Muscle of back (tissue), 11 donors: ENCODE results near the gene GGACT. TPM values are rescaled to one million over a fixed set of nuclear protein-coding genes. Genes with fewer than 3 reads are reported as not detected.

Experiments
- DNase-seq, 3 donors: peaks; one replicate each; pipeline versions ENCODE4 v3.0.0 to v3.0.0-alpha.2; 2013
- polyA plus RNA-seq, 10 donors: library from polyadenylated mRNA; unstranded; fragments of 120-200 nt; gene quantifications; one replicate each; pipeline ENCODE4 v1.2.1, GENCODE V29; 2013; ENCODE audit not compliant: insufficient read length in 10 of 10

GGACT gene
- polyA plus RNA-seq, 10 donors: 1.9 to 3.6 (median 2.5) TPM

GRCh38 chr13:100514788-100515409 lies 73.7 kb downstream of the GGACT start:
- peak; percentile 65 to 80 (median 76) for DNase-seq

- peak in 1 of 3 donors; percentile 19 for DNase-seq
Observed at GRCh38 chr13:100513987-100514670, 74.5 kb downstream of the GGACT start.

- no peak for DNase-seq
Observed at GRCh38 chr13:100513171-100513570, 75.4 kb downstream of the GGACT start.

GRCh38 chr13:100512422-100512821 lies 76.2 kb downstream of the GGACT start:
- no peak for DNase-seq

- no peak for DNase-seq
Observed at GRCh38 chr13:100511466-100511865, 77.1 kb downstream of the GGACT start.

- DNase-seq: no peak
Observed at GRCh38 chr13:100510208-100510957, 78.2 kb downstream of the GGACT start.

GRCh38 chr13:100508996-100509395 lies 79.6 kb downstream of the GGACT start:
- no peak for DNase-seq

- no peak for DNase-seq
Observed at GRCh38 chr13:100508455-100508854, 80.1 kb downstream of the GGACT start.

GRCh38 chr13:100506600-100507422 lies 81.8 kb downstream of the GGACT start:
- DNase-seq: no peak

GRCh38 chr13:100506154-100506553 lies 82.4 kb downstream of the GGACT start:
- DNase-seq: no peak

GRCh38 chr13:100503622-100504021 lies 85.0 kb downstream of the GGACT start:
- no peak for DNase-seq

- DNase-seq: no peak
Observed at GRCh38 chr13:100502446-100502845, 86.1 kb downstream of the GGACT start.

- no peak for DNase-seq
Observed at GRCh38 chr13:100497389-100497788, 91.2 kb downstream of the GGACT start.

GRCh38 chr13:100495455-100495854 lies 93.1 kb downstream of the GGACT start:
- no peak for DNase-seq

GRCh38 chr13:100493418-100493817 lies 95.2 kb downstream of the GGACT start:
- no peak for DNase-seq

GRCh38 chr13:100491164-100491842 lies 97.3 kb downstream of the GGACT start:
- DNase-seq: peak; percentile 15 to 52 (median 30)

GRCh38 chr13:100490692-100491091 lies 97.9 kb downstream of the GGACT start:
- no peak for DNase-seq

GRCh38 chr13:100485265-100485664 lies 103.3 kb downstream of the GGACT start:
- DNase-seq: no peak

GRCh38 chr13:100484702-100485101 lies 103.9 kb downstream of the GGACT start:
- no peak for DNase-seq

GRCh38 chr13:100483841-100484381 lies 104.7 kb downstream of the GGACT start:
- peak in 1 of 3 donors; percentile 6 for DNase-seq

- DNase-seq: peak in 1 of 3 donors; percentile 33
Observed at GRCh38 chr13:100483139-100483538, 105.5 kb downstream of the GGACT start.
